IPS-20b (cell line): ENCODE measurements around the gene IL24.

Source experiments
- H3K27ac ChIP-seq: one replicate; pipeline ENCODE4 v1.5.1; 2013; ENCODE audit warnings: low read length
- H3K27me3 ChIP-seq: 2 replicates; pipeline ENCODE4 v1.6.1; 2013; ENCODE audit warnings: mild to moderate bottlenecking, low read length, inconsistent platforms; ENCODE audit not compliant: insufficient read depth
- H3K36me3 ChIP-seq: 2 replicates; pipeline ENCODE4 v1.6.1; 2013; ENCODE audit warnings: low read depth, mild to moderate bottlenecking, inconsistent platforms, low read length, moderate library complexity; ENCODE audit not compliant: insufficient read depth
- H3K4me1 ChIP-seq: 2 replicates; pipeline ENCODE4 v1.6.1; 2013; ENCODE audit warnings: mild to moderate bottlenecking, control low read depth, inconsistent platforms, low read length, moderate library complexity; ENCODE audit not compliant: insufficient read depth
- H3K4me3 ChIP-seq: 2 replicates; pipeline ENCODE4 v1.5.1; 2013; ENCODE audit warnings: mild to moderate bottlenecking, low read length, inconsistent platforms
- H3K9ac ChIP-seq: 2 replicates; pipeline ENCODE4 v1.6.1; 2013; ENCODE audit warnings: low read depth, mild to moderate bottlenecking, inconsistent platforms, low read length, moderate library complexity
- H3K9me3 ChIP-seq: 2 replicates; pipeline ENCODE4 v1.6.1; 2013; ENCODE audit warnings: mild to moderate bottlenecking, low read depth, low read length, inconsistent platforms; ENCODE audit not compliant: insufficient read depth

Gene IL24

DNA sequence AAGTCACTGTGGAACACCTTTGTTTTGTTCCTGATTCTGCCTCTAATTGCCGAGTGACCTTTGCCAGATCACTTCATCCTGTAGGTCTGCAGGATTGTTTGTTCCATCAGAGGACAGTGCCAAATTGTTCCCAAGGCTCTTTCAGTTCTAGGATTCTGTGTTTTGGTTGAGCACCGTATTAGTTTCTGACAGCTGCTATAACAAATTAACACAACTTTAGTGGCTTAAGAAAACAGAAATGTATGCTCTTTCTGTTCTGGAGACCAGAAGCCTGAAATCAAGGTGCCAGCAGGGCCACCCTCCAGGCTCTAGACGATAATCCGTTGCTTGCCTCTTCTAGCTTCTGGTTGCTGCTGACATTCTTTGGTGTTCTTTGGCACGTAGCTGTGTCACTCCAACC is 52.4 kb downstream of the IL24 start:
- no peaks in the 10 kb centered on the region for H3K36me3 ChIP-seq
- H3K27ac ChIP-seq = no peak overlapping the region
- no peak overlapping the region for H3K4me3 ChIP-seq
- H3K4me1 ChIP-seq = no peaks in the 10 kb centered on the region
- no peaks in the 10 kb centered on the region for H3K27me3 ChIP-seq
- H3K9me3 ChIP-seq = no peaks in the 10 kb centered on the region
- H3K9ac ChIP-seq = no peak overlapping the region

DNA sequence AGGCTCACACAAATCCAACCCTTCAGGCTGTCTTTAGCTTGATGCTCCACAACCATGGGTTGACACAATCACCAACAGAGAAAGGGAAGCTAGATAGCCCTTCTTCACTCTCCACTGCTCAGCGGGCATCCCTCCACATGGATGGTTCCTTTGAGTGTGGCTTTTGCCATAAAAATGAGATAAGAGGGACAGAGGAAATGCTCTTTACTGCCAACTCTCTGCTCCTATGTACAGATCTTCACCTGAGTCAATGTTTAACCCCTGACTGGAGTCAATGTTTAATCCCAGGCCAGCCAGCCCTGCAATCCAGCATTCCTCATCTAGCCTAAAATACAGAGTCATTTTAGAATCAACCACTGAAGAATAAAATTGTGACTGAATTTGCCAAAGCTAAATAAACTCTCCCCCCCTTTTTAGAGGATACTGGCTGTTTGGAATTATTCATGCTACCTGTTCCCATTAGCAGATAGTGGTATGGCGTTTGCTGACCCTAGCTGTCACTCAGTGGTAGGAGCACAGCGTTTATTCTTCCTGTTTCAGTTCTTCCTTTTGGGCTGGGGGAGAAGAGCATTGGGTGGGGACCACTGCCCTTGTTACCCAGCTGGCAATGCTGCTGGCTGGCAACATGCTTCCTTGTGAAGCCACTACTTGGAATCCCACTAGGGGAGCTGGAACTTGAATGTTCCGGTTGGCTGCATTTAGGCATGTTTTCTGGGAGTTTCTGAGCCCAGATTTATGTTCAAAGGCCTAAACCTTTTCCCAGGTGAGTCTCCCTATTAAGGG is 54.3 kb downstream of the IL24 start:
- H3K4me3 ChIP-seq = no peak overlapping the region
- H3K27ac ChIP-seq = no peak overlapping the region
- H3K27me3 ChIP-seq = no peaks in the 10 kb centered on the region; the same call in 1 of the 2 replicates
- H3K9me3 ChIP-seq = no peaks in the 10 kb centered on the region
- no peak overlapping the region for H3K9ac ChIP-seq
- H3K36me3 ChIP-seq = no peaks in the 10 kb centered on the region
- H3K4me1 ChIP-seq = no peaks in the 10 kb centered on the region

DNA sequence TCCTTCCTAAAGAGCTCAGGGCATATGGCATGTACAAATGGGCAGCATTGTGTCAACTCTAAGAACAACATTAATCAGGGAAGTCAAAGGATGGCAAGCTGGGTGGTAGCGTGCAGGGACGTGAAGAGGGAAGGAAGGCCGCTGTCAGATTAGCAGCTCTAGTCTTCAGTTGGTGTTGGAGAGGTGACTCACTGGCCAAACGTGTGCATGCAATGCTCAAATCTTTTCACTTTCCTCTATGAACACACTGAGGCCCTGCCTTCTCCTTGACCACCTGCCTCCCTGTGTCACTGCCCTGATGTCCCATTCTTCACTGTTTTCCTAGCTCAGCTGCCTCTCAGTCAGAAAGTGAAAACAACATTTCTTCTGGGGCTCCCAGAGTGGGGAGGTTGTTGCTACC is 54.9 kb downstream of the IL24 start:
- no peaks in the 10 kb centered on the region; the same call in 1 of the 2 replicates for H3K27me3 ChIP-seq
- H3K4me1 ChIP-seq = no peaks in the 10 kb centered on the region
- no peaks in the 10 kb centered on the region for H3K9me3 ChIP-seq
- no peak overlapping the region for H3K4me3 ChIP-seq
- H3K27ac ChIP-seq = no peak overlapping the region
- H3K9ac ChIP-seq = no peak overlapping the region
- H3K36me3 ChIP-seq = no peaks in the 10 kb centered on the region

DNA sequence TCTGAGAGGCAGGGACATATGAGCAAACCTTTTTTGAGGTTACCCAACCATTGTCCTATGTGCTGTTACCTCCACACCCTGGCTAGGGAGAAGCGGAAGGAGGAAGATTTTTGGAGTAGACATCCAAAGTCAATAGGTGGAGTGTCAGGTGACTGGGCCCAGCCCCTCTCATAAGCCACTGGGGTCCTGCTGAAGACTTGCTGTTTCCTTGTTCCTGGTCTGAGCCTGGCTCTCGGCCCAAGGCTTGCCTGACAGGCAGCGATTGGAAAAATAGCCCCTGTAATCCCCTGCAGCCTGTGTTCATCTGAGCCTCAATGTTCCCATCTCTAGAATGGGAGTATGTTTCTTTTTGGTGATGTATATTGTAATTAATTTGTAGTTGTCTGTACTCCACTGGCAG is 55.9 kb downstream of the IL24 start:
- Histone ChIP-seq H3K9me3 (no peaks in the 10 kb centered on the region), H3K4me3 (no peak overlapping the region), H3K4me1 (no peaks in the 10 kb centered on the region), H3K27ac (no peak overlapping the region), H3K36me3 (no peaks in the 10 kb centered on the region), H3K27me3 (no peaks in the 10 kb centered on the region; the same call in 1 of the 2 replicates), H3K9ac (no peak overlapping the region)

DNA sequence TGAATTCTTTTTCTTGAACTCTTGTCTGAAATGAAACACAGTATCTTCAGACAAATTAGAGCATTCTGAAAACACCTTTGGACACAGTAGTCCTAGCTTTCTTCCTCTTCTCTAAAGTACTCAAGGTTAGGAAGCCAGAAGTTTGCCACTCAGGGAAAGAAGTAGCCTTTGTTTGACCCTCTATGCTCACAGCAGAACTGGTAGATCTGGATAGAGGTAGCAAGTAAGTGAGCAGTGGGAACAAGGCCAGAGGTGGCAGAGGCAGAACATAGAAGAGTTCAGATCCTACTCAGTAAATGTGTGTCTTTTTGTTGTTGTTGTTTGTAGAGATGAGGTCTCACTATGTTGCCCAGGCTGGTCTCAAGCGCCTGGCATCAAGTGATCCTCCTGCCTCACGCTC is 56.4 kb downstream of the IL24 start:
- H3K36me3 ChIP-seq = no peaks in the 10 kb centered on the region
- no peaks in the 10 kb centered on the region for H3K4me1 ChIP-seq
- H3K27me3 ChIP-seq = no peaks in the 10 kb centered on the region; the same call in 1 of the 2 replicates
- no peak overlapping the region for H3K9ac ChIP-seq
- no peak overlapping the region for H3K27ac ChIP-seq
- no peak overlapping the region for H3K4me3 ChIP-seq
- H3K9me3 ChIP-seq = no peaks in the 10 kb centered on the region
